PC-3 (cell line): ENCODE measurements around the gene CD3G. TPM values are rescaled to one million over a fixed set of nuclear protein-coding genes. Genes with fewer than 3 reads are reported as not detected.
A peak's percentile ranks its signal among the peaks of the same experiment; 100 is the strongest.

Experiments used
- ATAC-seq: fragments of 200-7000 bp; cut with Tn5 transposase; 2 replicates; pipeline ENCODE4 v1.9.1; 2020; ENCODE audit warnings: mild to moderate bottlenecking, moderate library complexity
- BruUV-seq: library from RNA; stranded (reverse); fragments of 400-500 nt; replicated peaks from 2 replicates; lab custom pipeline; 2021; lab: Mats Ljungman, UMichigan
- CTCF ChIA-PET: fragments of 300-600 bp; sonication (Branson Sonifier 250); formaldehyde crosslinking; loops from one replicate; lab custom pipeline; 2022; ENCODE audit warnings: antibody characterized with exemption; lab: Charles Lee
- POLR2A ChIA-PET: fragments of 300-600 bp; sonication (Branson Sonifier 250); formaldehyde crosslinking; loops from one replicate; lab custom pipeline; 2022; ENCODE audit warnings: antibody characterized with exemption; ENCODE audit not compliant: unreplicated experiment; lab: Charles Lee
- DNase-seq: peaks from one replicate; pipeline ENCODE4 v3.0.0-alpha.2; 2015
- H2AFZ ChIP-seq: fragments of 300-600 bp; sonication (generic); 2 replicates; pipeline ENCODE4 v1.6.0; 2016; ENCODE audit warnings: antibody characterized with exemption, low read length
- H3F3A ChIP-seq: fragments of 300-600 bp; sonication (generic); one replicate; pipeline ENCODE4 v1.6.0; 2017; ENCODE audit warnings: antibody characterized with exemption, low read length, control low read depth, mild to moderate bottlenecking; ENCODE audit not compliant: unreplicated experiment
- H3K27ac ChIP-seq: fragments of 300-600 bp; sonication (generic); 2 replicates; pipeline ENCODE4 v1.5.1; 2016; ENCODE audit warnings: mild to moderate bottlenecking, low read length
- H3K27me3 ChIP-seq: fragments of 300-600 bp; sonication (generic); 2 replicates; pipeline ENCODE4 v1.6.1; 2016; ENCODE audit warnings: low read length, mixed read lengths
- H3K36me3 ChIP-seq: fragments of 300-600 bp; sonication (generic); 2 replicates; pipeline ENCODE4 v1.6.1; 2016; ENCODE audit warnings: low read depth, mixed run types, low read length, mixed read lengths
- H3K4me1 ChIP-seq: fragments of 300-600 bp; sonication (generic); 2 replicates; pipeline ENCODE4 v1.5.1; 2016; ENCODE audit warnings: low read length; ENCODE audit not compliant: insufficient read depth
- H3K4me2 ChIP-seq: fragments of 300-600 bp; sonication (generic); 2 replicates; pipeline ENCODE4 v1.6.0; 2016; ENCODE audit warnings: low read length
- H3K4me3 ChIP-seq: fragments of 300-600 bp; sonication (generic); 2 replicates; pipeline ENCODE4 v1.5.1; 2016; ENCODE audit warnings: mild to moderate bottlenecking, low read length, mixed read lengths
- H3K79me2 ChIP-seq: fragments of 300-600 bp; sonication (generic); 2 replicates; pipeline ENCODE4 v1.6.1; 2017; ENCODE audit warnings: low read length, mixed read lengths
- H3K9ac ChIP-seq: fragments of 300-600 bp; sonication (generic); 2 replicates; pipeline ENCODE4 v1.6.0; 2016; ENCODE audit warnings: mild to moderate bottlenecking, low read length
- H3K9me2 ChIP-seq: fragments of 300-600 bp; sonication (generic); replicated peaks from 2 replicates; pipeline ENCODE4 v1.6.1; 2016; ENCODE audit warnings: mixed run types, low read length, mixed read lengths
- H3K9me3 ChIP-seq: fragments of 300-600 bp; sonication (generic); 2 replicates; pipeline ENCODE4 v1.6.1; 2016; ENCODE audit warnings: low read length, mixed read lengths
- H4K20me1 ChIP-seq: fragments of 300-600 bp; sonication (generic); 2 replicates; pipeline ENCODE4 v1.6.1; 2016; ENCODE audit warnings: low read length, mixed read lengths
- EZH2 ChIP-seq: fragments of 300-600 bp; sonication (generic); IDR thresholded peaks from one replicate; pipeline ENCODE4 v1.6.1; 2017; ENCODE audit warnings: antibody characterized with exemption, mild to moderate bottlenecking, low read length; ENCODE audit not compliant: unreplicated experiment
- EZH2phosphoT487 ChIP-seq: fragments of 300-600 bp; sonication (generic); IDR thresholded peaks from 2 replicates; pipeline ENCODE4 v1.6.1; 2018; ENCODE audit warnings: mild to moderate bottlenecking, antibody characterized with exemption, low read length, borderline replicate concordance
- intact Hi-C: fragments of 100-400 bp; cut with micrococcal nuclease; formaldehyde crosslinking; loops from 2 replicates; pipeline ENCODE4 v1.9.0; 2023
- total RNA-seq: library from RNA; depleted of rRNA; stranded (reverse); fragments of >200 nt; gene quantifications from 2 replicates; pipeline ENCODE4 v1.2.3, GENCODE V29; 2014
- TF ChIP-seq, protein P1 (sequence below): fragments of 300-600 bp; sonication (generic); conservative IDR thresholded peaks from 2 replicates; pipeline ENCODE4 v1.5.1; 2017; ENCODE audit warnings: antibody characterized with exemption, low read depth, mild to moderate bottlenecking, low read length

Gene CD3G
- total RNA-seq, 1 experiment from 2014 or later, result not detected

DNA sequence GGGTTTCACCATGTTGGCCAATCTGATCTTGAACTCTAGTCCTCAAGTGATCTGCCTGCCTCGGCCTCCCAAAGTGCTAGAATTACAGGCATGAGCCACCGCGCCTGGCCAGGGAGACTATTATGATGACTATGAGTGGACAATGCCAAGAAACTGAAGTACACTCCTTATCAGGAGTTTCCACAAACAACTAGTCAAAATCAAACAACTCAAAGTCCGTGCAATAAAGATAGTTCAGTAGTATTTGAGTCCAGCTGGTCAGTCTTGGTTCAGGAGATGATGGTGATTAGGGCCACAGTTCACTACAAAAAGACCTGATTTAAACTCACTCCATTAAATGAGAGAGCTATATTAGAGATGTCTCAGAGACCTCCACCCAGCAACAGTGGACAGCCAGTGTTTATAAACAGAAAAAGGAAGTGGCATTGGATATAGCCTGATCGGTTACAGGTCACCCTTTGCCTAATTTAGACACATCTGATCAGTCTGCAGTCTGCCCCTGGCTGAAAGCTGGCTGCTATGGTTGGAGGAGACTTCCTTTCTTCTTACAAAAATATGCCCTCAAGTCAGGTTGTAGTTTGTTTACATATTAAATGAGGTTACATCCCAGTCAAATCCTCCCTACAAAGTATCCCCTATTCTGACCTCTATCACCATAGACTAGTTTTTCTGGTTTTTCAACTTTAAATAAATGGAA lies 22.6 kb upstream of the CD3G start:
- ATAC-seq, result peak; percentile 86
- Histone ChIP-seq H3K79me2 (no peaks in the 10 kb centered on the region), H3K27ac (peak overlapping the region; percentile 45), H4K20me1 (no peaks in the 10 kb centered on the region), H3K4me2 (peak overlapping the region; percentile 69), H3K4me3 (peak overlapping the region; percentile 24; the same call in 1 of the 2 replicates), H3K27me3 (no peaks in the 10 kb centered on the region), H3K9ac (no peak overlapping the region), H3K9me2 (no peaks in the 10 kb centered on the region), H3F3A (no peaks in the 10 kb centered on the region), H3K4me1 (peaks cover 31% of the 10 kb centered on the region), H3K9me3 (no peaks in the 10 kb centered on the region), H3K36me3 (no peaks in the 10 kb centered on the region), H2AFZ (0 out of 2 replicates have a peak overlapping the region, but pooled peaks have one; percentile 5)
- BruUV-seq, result no TSS peak
- peak; percentile 86 for DNase-seq
- POLR2A ChIA-PET, result interaction anchor here (0.6 kb wide), 1 partner anchor 286 kb away, joined by 3 read pairs; no protein-coding TSS in a partner anchor
- intact Hi-C loops, result no loop called here
- TF ChIP-seq EZH2phosphoT487 (no peak), EZH2 (no peak)
- TF ChIP-seq, protein P1, sequence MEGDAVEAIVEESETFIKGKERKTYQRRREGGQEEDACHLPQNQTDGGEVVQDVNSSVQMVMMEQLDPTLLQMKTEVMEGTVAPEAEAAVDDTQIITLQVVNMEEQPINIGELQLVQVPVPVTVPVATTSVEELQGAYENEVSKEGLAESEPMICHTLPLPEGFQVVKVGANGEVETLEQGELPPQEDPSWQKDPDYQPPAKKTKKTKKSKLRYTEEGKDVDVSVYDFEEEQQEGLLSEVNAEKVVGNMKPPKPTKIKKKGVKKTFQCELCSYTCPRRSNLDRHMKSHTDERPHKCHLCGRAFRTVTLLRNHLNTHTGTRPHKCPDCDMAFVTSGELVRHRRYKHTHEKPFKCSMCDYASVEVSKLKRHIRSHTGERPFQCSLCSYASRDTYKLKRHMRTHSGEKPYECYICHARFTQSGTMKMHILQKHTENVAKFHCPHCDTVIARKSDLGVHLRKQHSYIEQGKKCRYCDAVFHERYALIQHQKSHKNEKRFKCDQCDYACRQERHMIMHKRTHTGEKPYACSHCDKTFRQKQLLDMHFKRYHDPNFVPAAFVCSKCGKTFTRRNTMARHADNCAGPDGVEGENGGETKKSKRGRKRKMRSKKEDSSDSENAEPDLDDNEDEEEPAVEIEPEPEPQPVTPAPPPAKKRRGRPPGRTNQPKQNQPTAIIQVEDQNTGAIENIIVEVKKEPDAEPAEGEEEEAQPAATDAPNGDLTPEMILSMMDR, result no peak
- CTCF ChIA-PET, result interaction anchor here (0.6 to 0.9 kb wide), 2 partner anchors 26 to 109 kb away, joined by 3 to 4 read pairs; no protein-coding TSS in a partner anchor

DNA sequence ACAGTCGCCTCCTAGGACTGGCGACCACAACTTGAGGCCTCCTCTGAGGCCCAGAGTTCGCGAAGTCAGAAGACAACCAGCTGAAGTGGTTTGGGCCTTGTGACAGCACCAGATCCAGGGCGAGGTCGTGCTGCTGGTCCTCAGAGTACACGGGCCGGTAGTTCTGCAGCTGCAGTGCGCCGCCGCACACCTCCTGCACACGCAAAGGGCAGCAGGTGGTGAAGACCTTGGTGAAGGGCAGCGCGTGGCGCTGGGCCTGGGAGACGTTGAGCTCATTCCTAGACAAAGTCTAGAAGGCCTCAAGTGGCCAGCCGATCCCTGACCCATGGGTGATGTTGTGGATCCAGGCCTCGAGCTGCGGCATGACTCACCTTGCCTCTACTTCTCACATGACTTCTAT lies 21.4 kb upstream of the CD3G start:
- H3K27me3 ChIP-seq, result no peaks in the 10 kb centered on the region
- H3K4me1 ChIP-seq, result peaks cover 24% of the 10 kb centered on the region
- H3K27ac ChIP-seq, result no peak overlapping the region
- ATAC-seq (no peak), DNase-seq (no peak)
- H3K9ac ChIP-seq, result no peak overlapping the region
- H3K79me2 ChIP-seq, result no peaks in the 10 kb centered on the region
- intact Hi-C loops, result no loop called here
- TF ChIP-seq EZH2phosphoT487 (no peak), EZH2 (no peak)
- TF ChIP-seq, protein P1, result no peak
- no peak overlapping the region for H3K4me2 ChIP-seq
- H3K4me3 ChIP-seq, result no peak overlapping the region
- no peaks in the 10 kb centered on the region for H3K36me3 ChIP-seq
- CTCF ChIA-PET, result no interaction called here
- H3K9me3 ChIP-seq, result no peaks in the 10 kb centered on the region
- no TSS peak for BruUV-seq
- POLR2A ChIA-PET, result no interaction called here
- H3K9me2 ChIP-seq, result no peaks in the 10 kb centered on the region
- no peaks in the 10 kb centered on the region for H3F3A ChIP-seq
- H2AFZ ChIP-seq, result no peak overlapping the region
- no peaks in the 10 kb centered on the region for H4K20me1 ChIP-seq

DNA sequence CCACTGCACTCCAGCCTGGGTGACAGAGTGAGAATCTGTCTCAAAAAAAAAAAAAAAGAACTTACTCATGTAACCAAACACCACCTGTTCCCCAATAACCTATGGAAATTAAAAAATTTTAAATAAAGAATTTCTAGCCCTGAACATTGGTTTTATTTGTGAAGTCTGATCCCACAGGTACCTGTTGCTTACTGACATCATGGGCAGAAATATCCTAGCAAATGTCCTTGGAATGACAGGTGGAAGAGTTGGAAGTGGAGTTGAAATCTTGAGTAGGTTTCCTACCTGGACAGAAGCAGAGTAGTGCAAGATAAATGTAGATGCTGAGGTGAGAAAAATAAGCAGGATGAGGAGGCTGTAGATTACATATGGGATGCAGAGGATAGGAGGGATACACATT lies 18.9 kb upstream of the CD3G start:
- no peak for DNase-seq
- H3K9ac ChIP-seq, result no peak overlapping the region
- H3K79me2 ChIP-seq, result no peaks in the 10 kb centered on the region
- no peaks in the 10 kb centered on the region for H4K20me1 ChIP-seq
- TF ChIP-seq EZH2phosphoT487 (no peak), EZH2 (no peak)
- TF ChIP-seq, protein P1, result no peak
- ATAC-seq, result no peak
- H3K9me2 ChIP-seq, result no peaks in the 10 kb centered on the region
- no peaks in the 10 kb centered on the region for H3K9me3 ChIP-seq
- no peak overlapping the region for H3K27ac ChIP-seq
- no peak overlapping the region for H2AFZ ChIP-seq
- H3K4me3 ChIP-seq, result no peak overlapping the region
- no TSS peak for BruUV-seq
- peaks cover 24% of the 10 kb centered on the region for H3K4me1 ChIP-seq
- intact Hi-C loops, result no loop called here
- CTCF ChIA-PET, result no interaction called here
- no peaks in the 10 kb centered on the region; the same call in 1 of the 2 replicates for H3K27me3 ChIP-seq
- H3F3A ChIP-seq, result no peaks in the 10 kb centered on the region
- no peak overlapping the region for H3K4me2 ChIP-seq
- H3K36me3 ChIP-seq, result no peaks in the 10 kb centered on the region
- POLR2A ChIA-PET, result interaction anchor here (0.6 kb wide), 1 partner anchor 39 kb away, joined by 4 read pairs; no protein-coding TSS in a partner anchor
